Activated CD8-positive, alpha-beta T cell treated with anti-CD3 and anti-CD28 coated beads for 36 hours (primary cell): ENCODE data around the gene PLCB4. TPM values are rescaled to one million over a fixed set of nuclear protein-coding genes. Genes with fewer than 3 reads are reported as not detected.

ENCODE experiments used
- ATAC-seq: fragments of 200-7000 bp; cut with Tn5 transposase; one replicate; pipeline ENCODE4 v1.10.0; 2021; ENCODE audit warnings: mild to moderate bottlenecking, moderate library complexity
- CTCF ChIA-PET: fragments of 350-600 bp; sonication (Branson Sonifier 250); formaldehyde crosslinking; loops from one replicate; lab custom pipeline; 2021; ENCODE audit warnings: antibody characterized with exemption; lab: Charles Lee
- POLR2A ChIA-PET: fragments of 350-600 bp; sonication (Branson Sonifier 250); formaldehyde crosslinking; loops from one replicate; lab custom pipeline; 2021; ENCODE audit warnings: antibody characterized with exemption; lab: Charles Lee
- DNase-seq: peaks from one replicate; pipeline ENCODE4 v3.0.0-alpha.2; 2020
- H3K27ac Mint-ChIP-seq: one replicate; pipeline ENCODE4 v1.8.0; 2021; ENCODE audit warnings: mild to moderate bottlenecking, mixed read lengths
- H3K27me3 Mint-ChIP-seq: one replicate; pipeline ENCODE4 v1.8.0; 2021; ENCODE audit warnings: mixed read lengths
- H3K36me3 Mint-ChIP-seq: one replicate; pipeline ENCODE4 v1.8.0; 2021; ENCODE audit warnings: low read depth, mixed read lengths
- H3K4me1 Mint-ChIP-seq: one replicate; pipeline ENCODE4 v1.8.0; 2021; ENCODE audit warnings: low read depth, mixed read lengths
- H3K4me3 Mint-ChIP-seq: one replicate; pipeline ENCODE4 v1.8.0; 2021; ENCODE audit warnings: mild to moderate bottlenecking, moderate library complexity, mixed read lengths
- H3K9me3 Mint-ChIP-seq: one replicate; pipeline ENCODE4 v1.8.0; 2021; ENCODE audit warnings: mixed read lengths
- intact Hi-C: fragments of 100-400 bp; cut with micrococcal nuclease; formaldehyde crosslinking; loops from one replicate; pipeline ENCODE4 v1.10.0; 2022
- total RNA-seq, 2 experiments: library from RNA; stranded (reverse); gene quantifications; one replicate each; pipeline ENCODE4 v1.2.3, GENCODE V29; 2021
- TF ChIP-seq, protein P1 (sequence below): fragments of 200-600 bp; IDR thresholded peaks from one replicate; pipeline ENCODE4 v1.8.0; 2022; ENCODE audit warnings: antibody characterized with exemption, mild to moderate bottlenecking

PLCB4 gene
- total RNA-seq, 2 experiments from 2014 or later: not detected

DNA sequence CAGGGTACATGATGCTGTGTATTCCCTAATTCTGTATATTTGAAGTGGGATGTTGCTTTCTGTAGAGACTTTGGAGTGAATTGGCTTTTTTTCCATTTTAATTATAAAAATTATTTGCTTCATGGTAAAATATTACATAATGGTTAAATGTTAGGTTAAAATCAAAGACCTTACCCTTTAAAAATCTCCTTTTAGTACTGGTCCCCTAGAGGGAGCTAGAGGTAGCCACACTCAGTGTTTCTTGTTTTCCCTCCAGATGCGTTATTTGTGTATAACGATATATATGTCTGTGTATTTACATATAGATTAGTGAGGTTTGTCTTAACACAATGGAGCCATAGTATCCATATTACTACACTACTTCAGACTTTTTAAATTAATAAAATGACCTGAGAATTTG is 146.7 kb downstream of the PLCB4 start:
- CTCF ChIA-PET: no interaction called here
- intact Hi-C loops: no loop called here
- Mint-ChIP-seq H3K27me3 (no peaks in the 10 kb centered on the region), H3K27ac (no peak overlapping the region), H3K9me3 (no peaks in the 10 kb centered on the region), H3K36me3 (no peaks in the 10 kb centered on the region), H3K4me1 (no peaks in the 10 kb centered on the region), H3K4me3 (no peak overlapping the region)
- DNase-seq (no peak), ATAC-seq (no peak)
- TF ChIP-seq, protein P1, sequence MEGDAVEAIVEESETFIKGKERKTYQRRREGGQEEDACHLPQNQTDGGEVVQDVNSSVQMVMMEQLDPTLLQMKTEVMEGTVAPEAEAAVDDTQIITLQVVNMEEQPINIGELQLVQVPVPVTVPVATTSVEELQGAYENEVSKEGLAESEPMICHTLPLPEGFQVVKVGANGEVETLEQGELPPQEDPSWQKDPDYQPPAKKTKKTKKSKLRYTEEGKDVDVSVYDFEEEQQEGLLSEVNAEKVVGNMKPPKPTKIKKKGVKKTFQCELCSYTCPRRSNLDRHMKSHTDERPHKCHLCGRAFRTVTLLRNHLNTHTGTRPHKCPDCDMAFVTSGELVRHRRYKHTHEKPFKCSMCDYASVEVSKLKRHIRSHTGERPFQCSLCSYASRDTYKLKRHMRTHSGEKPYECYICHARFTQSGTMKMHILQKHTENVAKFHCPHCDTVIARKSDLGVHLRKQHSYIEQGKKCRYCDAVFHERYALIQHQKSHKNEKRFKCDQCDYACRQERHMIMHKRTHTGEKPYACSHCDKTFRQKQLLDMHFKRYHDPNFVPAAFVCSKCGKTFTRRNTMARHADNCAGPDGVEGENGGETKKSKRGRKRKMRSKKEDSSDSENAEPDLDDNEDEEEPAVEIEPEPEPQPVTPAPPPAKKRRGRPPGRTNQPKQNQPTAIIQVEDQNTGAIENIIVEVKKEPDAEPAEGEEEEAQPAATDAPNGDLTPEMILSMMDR: peak; percentile 21
- POLR2A ChIA-PET: no interaction called here

DNA sequence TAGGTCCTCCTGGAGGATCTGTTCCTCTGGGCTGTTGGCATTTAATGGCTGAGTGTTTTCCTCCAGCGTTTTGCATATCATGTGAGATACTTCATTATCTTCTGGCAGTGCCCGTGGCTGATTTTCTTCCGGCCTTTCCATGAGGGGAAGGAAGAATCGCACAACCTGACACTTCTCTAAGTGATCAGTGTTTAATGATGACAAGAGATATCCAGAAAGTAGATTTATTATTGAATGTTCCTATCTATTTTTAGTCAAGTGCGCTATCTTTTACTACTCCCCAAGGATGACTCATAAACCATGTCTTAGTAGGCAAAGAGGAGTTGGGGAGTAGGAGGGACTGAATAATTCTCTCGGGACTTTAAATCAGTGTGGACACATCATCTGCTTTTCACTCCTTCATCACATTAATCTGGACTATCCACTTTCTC is 149.7 kb downstream of the PLCB4 start:
- CTCF ChIA-PET: no interaction called here
- intact Hi-C loops: no loop called here

DNA sequence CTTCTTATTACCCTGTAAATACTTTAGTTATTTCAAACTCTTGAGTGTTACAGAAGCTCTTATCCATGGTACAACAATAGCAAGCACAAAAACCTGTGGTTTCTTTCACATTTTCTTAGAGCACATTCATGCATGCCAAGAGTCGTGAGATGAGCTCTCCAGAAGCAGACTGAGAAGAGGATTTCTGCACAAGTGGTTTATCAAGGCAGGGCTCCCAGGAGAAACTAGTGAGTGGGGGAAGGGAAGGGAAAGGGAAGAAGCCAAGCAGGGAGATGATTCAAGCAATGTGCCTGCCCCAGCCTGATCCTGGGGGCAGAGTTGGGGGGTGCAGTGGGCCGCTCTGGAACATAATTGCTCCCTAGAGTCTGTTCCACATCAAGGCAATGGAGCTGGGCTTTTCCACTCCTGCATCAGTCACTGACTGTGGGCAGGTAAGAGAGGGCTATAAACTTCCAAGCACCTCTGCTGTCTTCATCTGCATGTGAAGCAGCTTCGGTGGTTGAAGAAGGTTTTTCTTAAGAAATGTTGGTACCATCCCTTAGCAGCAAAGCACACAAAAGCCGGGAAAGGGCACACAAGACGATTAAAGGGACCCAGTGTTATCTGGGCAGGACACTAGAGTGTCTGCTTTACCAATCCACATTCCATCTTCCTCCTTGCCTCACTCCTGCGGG is 152.1 kb downstream of the PLCB4 start:
- H3K27me3 Mint-ChIP-seq: no peaks in the 10 kb centered on the region

More for the DNA sequence above, 149.7 kb downstream of the PLCB4 start:
- TF ChIP-seq, protein P1: no peak
- H3K27ac Mint-ChIP-seq: no peak overlapping the region
- H3K4me1 Mint-ChIP-seq: no peaks in the 10 kb centered on the region
- H3K9me3 Mint-ChIP-seq: no peaks in the 10 kb centered on the region
- no peak for DNase-seq
- POLR2A ChIA-PET: no interaction called here
- H3K36me3 Mint-ChIP-seq: no peaks in the 10 kb centered on the region
- H3K27me3 Mint-ChIP-seq: no peaks in the 10 kb centered on the region
- H3K4me3 Mint-ChIP-seq: no peak overlapping the region
- no peak for ATAC-seq

GRCh38 chr20:9223296-9223695 is 154.4 kb downstream of the PLCB4 start:
- ChIA-PET CTCF (no interaction called here), POLR2A (no interaction called here)
- DNase-seq (no peak), ATAC-seq (no peak)
- Mint-ChIP-seq H3K27me3 (no peaks in the 10 kb centered on the region), H3K27ac (no peak overlapping the region), H3K36me3 (no peaks in the 10 kb centered on the region), H3K4me1 (no peaks in the 10 kb centered on the region), H3K9me3 (no peaks in the 10 kb centered on the region), H3K4me3 (no peak overlapping the region)
- intact Hi-C loops: no loop called here
- TF ChIP-seq, protein P1: no peak

More for the DNA sequence above, 152.1 kb downstream of the PLCB4 start:
- intact Hi-C loops: no loop called here
- Mint-ChIP-seq H3K9me3 (no peaks in the 10 kb centered on the region), H3K4me3 (no peak overlapping the region), H3K4me1 (no peaks in the 10 kb centered on the region), H3K27ac (no peak overlapping the region), H3K36me3 (no peaks in the 10 kb centered on the region)
- CTCF ChIA-PET: no interaction called here
- ATAC-seq (no peak), DNase-seq (no peak)
- POLR2A ChIA-PET: no interaction called here
- TF ChIP-seq, protein P1: no peak

DNA sequence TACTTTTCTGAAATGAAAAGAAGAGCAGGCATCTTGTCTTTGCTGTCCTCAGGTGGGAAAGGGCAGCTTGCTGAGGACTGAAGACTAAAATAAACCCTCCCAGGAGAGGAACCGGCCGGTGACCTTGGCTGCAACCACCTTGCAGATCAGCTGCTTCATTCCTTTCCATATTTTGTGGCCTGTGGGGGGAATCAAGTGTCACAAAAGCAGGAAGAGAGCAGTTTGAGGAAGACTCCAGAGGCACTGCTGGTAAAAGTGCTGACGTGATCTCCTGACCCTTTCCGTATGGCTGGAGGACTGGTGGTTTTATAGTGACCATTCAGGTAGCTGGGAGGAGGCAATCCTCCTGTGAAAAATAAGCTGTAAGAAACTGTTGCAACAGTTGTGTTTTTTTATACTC is 157.0 kb downstream of the PLCB4 start:
- DNase-seq (no peak), ATAC-seq (no peak)
- Mint-ChIP-seq H3K36me3 (no peaks in the 10 kb centered on the region), H3K9me3 (no peaks in the 10 kb centered on the region), H3K4me1 (no peaks in the 10 kb centered on the region), H3K4me3 (no peak overlapping the region), H3K27ac (no peak overlapping the region), H3K27me3 (no peaks in the 10 kb centered on the region)
- TF ChIP-seq, protein P1: no peak
- ChIA-PET CTCF (no interaction called here), POLR2A (interaction anchor here (0.9 kb wide), 1 partner anchor 25 kb away, joined by 3 read pairs; no protein-coding TSS in a partner anchor)
- intact Hi-C loops: no loop called here
